Gastrocnemius medialis (tissue), 4 donors: ENCODE data around the gene ZNF680.

Source experiments
- CTCF ChIP-seq, 5 experiments: fragments of 450-650 bp in 3 of 5; fragments of 200-600 bp in 2 of 5; sonication (generic) in 2 of 5; IDR thresholded peaks in 4 of 5; conservative IDR thresholded peaks in 1 of 5; 1 replicate in 4 of 5; 2 replicates in 1 of 5; pipeline ENCODE4 v1.5.1; 2016 to 2019; ENCODE audit warnings: antibody characterized with exemption in 5 of 5, mild to moderate bottlenecking in 3 of 5, moderate library complexity in 3 of 5
- POLR2A ChIP-seq, 2 donors: fragments of 450-650 bp; IDR thresholded peaks; one replicate each; pipeline ENCODE4 v1.6.1; 2017; ENCODE audit warnings: antibody characterized with exemption in 2 of 2, mild to moderate bottlenecking in 2 of 2, moderate library complexity in 2 of 2

- no peak for TF ChIP-seq POLR2A (IDR thresholded peaks at IDR 0.05)
- TF ChIP-seq CTCF (IDR thresholded peaks at IDR 0.05 in 4 of 5, conservative IDR thresholded peaks at IDR 0.05 in 1 of 5): no peak
These were observed 34.1 kb downstream of the ZNF680 start for GRCh38 chr7:64528770-64529169.
